Kidney tubule cell (primary cell): ENCODE results near the gene PPARA.

Source experiments
- DNase-seq: peaks from one replicate; pipeline ENCODE4 v3.0.0-alpha.2; 2018; ENCODE audit warnings: low spot score

The PPARA gene

DNA sequence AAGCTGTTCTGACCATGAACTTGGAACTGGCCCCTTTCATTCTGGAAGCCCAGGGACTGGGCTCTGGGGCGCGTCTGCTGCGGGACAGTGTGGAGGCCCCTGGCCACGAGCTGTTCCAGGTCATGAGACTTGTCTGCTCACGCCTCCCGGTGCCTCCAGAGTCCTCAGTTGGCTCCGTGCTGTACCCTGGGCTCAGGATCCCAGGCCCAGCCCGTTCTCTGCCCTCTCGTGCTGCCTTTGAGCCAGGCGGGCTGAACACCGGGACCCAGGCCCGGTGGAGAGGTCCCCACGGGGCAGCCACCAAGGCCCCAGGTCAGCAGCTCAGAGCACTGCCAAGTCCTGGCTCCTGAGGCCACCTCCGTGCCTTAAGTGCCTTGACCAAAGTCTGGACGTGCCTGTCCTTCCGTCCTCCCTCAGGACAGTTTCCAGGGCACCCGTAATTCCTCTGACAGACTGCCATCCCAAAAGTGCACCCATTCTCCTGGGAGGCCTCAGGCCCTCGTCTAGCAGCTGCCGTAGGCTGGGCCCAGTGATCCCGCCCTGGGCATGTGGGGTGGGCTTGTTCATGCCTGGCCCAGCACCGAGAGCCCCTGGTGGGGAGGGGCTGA is 36.3 kb upstream of the PPARA start:
- DNase-seq = no peak

GRCh38 chr22:46114518-46115387 is 35.6 kb upstream of the PPARA start:
- no peak for DNase-seq

DNA sequence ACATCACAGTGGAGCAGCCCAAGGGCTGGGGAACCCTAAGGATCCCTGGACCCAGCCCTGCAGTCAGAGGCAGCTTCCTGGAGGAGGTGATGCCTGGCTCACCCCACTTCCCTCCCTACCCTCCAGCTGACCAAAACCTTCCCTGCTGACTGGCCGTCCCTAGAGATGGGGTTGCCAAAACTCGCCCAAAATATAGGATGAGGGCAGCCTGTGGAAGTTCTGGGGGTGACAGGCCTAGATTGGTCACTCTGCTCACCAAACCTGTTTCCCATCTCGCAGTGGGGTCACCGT is 35.0 kb upstream of the PPARA start:
- no peak for DNase-seq

GRCh38 chr22:46115755-46116490 is 34.4 kb upstream of the PPARA start:
- DNase-seq = no peak

DNA sequence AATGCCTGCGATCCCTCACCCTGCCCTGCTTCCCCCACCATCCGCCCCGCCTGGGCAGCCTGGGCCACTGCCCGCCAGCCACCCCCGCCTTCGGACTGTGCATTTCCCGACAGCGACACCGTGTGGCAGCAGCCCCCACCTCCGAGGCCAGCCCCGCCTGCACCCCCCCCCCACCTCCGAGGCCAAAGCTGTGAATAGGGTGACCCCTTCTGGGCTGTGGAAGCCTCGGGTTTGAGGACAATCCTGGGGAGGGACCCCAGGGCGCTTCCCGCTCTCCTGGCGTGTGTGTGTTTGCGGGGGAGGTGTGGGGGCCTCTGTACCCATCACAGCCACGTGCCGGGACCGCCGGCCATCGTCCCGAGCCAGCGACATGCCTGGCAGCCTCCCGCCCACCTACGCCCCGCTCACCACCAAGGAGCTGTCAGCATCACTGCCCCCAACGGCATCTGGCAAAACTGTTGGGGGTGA is 33.8 kb upstream of the PPARA start:
- peak; percentile 86 for DNase-seq

DNA sequence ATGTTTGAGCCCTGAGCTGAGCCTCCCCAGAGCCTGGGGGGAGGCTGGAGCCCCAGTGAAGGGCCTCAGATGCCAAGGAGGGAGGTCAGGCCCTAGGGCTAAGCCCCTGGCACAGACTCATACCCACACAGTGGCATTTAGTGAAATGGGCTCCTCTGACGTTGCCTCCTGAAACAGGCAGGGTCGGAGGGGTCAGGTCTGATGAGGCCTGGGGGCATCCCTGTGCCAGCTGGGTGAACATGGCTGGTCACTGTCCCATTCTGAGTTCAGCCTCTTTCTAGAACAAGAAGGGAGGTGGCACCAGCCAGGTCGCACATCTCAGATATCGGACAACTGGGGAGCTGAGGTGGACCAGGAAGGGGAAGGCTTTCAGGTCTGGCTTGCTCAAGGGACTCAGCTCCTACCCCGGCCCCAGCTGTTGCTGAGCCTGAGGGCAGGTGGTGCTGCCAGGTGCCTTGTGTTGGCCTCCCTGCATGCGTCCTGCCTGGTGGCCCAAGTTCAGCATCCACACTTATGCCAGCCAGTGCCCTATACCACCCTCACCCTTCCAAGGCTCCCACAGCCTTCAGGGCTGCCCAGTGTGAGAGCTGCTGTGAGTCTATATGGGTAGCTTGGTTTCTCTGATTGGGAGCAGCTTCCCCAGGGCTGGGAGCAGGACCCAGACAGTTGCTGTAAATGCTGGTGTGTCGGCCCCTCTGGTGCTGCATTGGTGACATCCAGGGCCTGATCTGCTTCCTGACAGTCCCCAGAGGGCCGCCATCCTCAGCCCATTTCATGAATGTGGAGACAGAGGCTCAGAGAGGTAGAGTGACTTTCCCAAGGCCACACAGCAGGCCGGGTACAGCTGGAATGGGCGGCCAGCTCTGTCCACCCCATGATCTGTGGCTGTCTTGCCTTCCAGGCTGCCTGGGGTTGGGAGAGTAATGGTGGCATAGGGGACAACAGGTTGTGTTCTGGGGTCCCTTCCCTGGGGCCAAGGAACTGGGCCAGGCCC is 32.8 kb upstream of the PPARA start:
- no peak for DNase-seq

DNA sequence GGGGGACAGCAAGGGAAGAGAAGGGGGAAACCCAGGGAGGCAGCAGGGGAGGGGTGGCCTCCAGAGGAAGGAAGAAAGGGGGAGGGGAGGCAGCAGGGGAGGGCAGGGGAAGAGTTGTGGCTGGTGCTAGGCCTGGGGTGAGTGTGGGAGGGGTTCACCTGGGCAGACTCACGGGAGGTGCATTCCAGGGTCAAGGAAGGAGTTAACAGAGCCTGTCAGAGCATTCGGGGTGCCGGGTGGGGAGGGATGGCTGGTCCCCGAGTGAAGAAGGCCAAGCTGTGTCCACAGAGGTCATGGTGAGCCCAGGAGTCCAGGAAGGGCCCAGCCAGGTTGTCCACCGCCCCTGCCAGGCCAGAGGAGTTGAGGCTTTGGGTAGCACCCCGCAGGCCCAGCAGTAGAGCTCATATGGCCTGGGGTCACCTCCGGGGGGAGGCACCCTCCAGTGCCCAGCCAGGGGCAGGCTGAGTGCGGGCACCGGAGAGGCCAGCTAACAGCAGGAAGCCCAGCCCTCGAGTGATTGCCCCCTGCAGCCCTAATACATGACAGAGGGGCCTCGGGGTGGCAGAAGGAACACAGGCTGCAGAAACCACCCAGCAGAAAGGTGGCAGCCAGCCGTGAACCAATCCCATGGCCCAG is 31.1 kb upstream of the PPARA start:
- no peak for DNase-seq

- no peak for DNase-seq
Measured at GRCh38 chr22:46119729-46120419, 30.5 kb upstream of the PPARA start.

- no peak for DNase-seq
Measured at GRCh38 chr22:46120420-46120737, 29.9 kb upstream of the PPARA start.

DNA sequence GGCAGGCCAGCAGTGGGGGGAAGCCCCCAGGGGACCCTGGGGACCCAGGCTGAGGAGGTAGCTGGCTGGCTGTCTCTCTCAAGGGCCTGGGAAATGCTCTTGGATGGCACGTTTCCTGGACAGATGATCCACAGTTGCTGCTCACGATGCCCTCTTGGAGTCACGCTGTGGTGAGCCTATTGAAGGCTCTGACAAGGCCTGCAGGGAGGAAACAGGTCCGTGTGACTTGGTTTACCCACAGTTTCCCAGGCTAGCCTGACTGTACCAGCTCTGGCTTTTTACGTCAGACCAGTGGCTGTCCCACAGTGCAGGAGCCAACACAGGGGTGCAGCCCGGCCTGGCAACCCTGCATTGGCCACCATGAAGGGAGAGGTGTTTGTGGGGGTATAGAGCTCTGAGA is 29.2 kb upstream of the PPARA start:
- DNase-seq = no peak

DNA sequence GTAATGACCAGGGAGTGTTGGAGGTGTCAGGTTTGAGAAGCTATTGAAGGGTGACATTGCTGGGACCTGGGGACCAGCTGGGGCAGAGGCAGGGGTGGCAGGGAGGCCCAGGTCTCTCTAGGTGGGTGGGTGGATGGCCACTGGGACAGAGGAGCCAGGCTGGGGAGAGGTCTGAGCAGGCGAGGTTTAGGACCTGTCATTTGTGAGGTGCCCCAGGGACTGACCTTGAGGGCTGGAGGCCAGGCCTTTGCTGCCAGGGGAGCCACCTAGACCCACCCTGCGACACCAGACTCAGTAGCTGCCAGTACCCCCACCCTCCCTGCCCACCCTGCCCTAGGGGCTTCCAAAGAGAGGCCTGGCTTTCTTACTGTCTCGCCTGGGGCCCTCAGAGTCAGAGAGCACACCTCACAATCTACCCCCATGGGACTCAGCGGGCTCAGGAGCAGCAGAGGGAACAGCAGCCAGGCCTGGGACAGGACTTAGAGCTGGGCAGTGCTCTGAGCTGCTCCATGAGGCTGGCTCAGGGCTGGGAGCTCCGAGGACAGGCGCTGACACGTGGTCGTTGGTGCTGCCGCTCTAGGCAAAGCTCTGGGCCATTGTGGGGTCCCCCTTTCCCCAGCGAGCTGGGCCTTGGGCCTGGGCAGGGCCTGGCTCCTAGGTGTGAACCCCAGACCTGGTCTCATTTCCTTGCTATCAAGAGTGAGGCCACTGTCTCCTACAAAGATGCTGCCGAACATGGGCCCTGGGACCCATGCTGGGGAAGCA is 28.6 kb upstream of the PPARA start:
- DNase-seq = no peak

GRCh38 chr22:46122511-46122971 is 27.8 kb upstream of the PPARA start:
- DNase-seq = peak; percentile 66

GRCh38 chr22:46122980-46123693 is 27.2 kb upstream of the PPARA start:
- DNase-seq = no peak

DNA sequence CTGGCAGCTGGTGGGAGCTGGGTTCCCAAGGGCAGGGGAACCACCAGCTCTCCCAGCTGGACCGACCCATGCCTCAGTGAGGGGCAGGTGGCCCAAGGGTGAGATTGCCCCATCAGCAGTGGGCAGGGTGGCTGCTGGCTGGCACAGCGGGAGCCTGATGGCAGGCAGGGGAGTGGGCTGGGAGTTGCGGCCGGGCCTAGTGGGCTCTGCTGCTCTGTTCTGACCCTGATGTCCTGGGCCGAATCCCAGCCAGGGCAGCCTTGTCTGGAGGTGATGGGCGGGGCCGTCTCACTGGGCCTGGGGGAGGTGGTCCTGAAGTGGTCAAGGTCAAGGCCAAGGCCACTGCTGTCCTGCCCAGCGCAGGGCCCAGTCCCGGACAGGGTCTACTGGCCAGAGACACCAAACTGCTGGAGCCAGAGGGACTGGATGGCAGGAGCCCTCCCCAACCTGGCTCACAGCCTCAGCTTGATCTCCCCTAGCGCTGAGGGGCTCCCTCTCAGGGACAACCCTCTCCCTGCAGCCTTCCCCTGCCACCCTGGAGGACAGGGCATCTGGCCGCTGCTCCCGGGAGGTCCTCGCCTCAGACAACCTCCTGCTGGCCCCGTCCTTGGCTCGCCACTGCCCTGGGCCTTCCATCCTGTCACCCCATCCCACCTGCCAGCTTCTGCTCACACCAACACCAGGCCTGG is 26.5 kb upstream of the PPARA start:
- DNase-seq = no peak

GRCh38 chr22:46124383-46125144 is 25.8 kb upstream of the PPARA start:
- DNase-seq = no peak

DNA sequence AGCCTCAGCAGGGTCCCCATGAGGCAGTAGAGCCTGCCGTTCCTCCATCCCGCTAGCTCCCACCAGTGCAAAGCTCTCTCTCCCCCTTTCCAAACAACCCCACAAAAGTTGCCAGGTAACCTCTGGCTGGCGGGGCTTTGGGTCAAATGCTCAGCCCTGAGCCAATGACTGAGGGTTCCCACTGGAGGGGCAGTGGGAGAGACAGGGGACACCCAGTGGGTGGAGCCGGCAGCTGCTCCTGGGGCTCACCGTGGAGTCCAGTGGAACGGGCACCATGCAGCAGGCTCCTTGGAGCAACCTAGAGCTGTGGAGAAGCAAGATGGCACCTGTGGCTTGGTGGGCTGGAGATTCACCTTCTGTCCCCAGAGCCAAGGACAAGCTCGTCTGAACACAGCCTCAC is 25.0 kb upstream of the PPARA start:
- DNase-seq = no peak

GRCh38 chr22:46125816-46126765 is 24.2 kb upstream of the PPARA start:
- DNase-seq = no peak
